Measurements from ENCODE around the gene SREBF2.

The SREBF2 gene

GRCh38 chr22:41832553-41833368, at the start of gene SREBF2:
SREBF2 (plus strand) TSS chr22:41833105; CDS start chr22:41833271, 166 bp downstream.
- DNase-seq (ENCODE audit: low spot score), result peak; percentile 99

GRCh38 chr22:41787331-41787730, 45.6 kb upstream of the SREBF2 start:
- no peak for DNase-seq (ENCODE audit: low spot score)

DNA sequence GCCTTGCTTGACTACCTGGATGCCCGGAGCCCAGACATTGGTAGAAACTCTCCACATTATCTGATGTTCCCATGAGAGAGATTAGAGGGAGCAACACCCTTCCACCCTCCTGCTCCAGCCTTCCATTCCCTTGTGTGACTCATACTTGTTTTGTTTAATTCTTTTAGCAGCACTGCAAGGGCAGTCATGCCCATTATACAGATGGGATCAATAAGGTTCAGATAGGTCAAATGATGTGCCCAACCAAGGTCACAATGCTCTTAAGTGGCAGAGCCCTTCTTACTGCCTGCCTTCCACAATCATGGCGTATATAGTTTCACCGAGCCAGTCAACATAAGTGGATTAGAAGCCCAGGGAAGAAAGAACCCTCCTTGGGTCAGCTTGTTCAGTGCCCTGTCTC, 39.0 kb upstream of the SREBF2 start:
- no peak for DNase-seq (ENCODE audit: low spot score)

DNA sequence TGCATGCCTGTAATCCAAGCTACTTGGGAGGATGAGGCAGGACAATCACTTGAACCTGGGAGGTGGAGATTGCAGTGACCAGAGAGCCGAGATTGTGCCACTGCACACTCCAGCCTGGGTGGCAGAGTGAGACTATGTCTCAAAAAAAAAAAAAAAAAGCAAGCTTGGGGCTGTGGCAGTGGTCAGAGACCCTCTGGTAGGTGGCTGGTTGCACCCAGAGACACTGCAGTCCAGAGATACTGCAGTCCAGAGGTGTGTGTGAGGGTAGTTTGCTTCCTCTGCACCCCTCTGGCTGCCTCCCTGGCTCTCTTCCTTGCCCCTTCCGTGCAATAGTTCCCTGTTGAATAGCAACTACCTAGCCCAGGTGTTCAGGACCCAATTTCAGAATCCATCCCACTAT, 34.2 kb upstream of the SREBF2 start:
- DNase-seq (ENCODE audit: low spot score), result no peak

GRCh38 chr22:41799486-41800347, 33.2 kb upstream of the SREBF2 start:
- peak; percentile 6 for DNase-seq (ENCODE audit: low spot score)

GRCh38 chr22:41800348-41801146, 32.4 kb upstream of the SREBF2 start, which contains the start of gene CCDC134:
CCDC134 (plus strand) TSS chr22:41800679; CDS start chr22:41808891, 8,212 bp downstream.
- peak; percentile 86 for DNase-seq (ENCODE audit: low spot score)

GRCh38 chr22:41801147-41801819, 31.6 kb upstream of the SREBF2 start:
- no peak for DNase-seq (ENCODE audit: low spot score)

DNA sequence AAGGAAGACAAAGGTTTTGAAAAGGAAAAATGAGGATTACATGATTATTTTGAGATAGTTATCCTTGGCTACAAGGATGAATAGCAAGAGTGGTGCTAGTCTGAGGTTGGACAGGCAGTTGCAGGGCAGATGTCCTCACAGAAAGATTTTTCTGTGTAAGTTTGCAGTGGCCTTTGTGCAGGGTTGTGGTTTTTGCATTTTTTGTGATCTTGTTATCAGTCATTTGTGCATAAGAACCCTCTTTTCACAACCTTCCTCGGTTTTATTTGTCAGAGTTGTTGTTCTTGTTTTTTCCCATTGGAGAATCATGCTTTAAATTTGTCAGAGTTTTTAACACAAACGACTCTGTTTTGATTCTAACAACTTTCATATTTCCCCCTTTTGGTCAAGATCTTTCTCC, 31.0 kb upstream of the SREBF2 start:
- no peak for DNase-seq (ENCODE audit: low spot score)

- DNase-seq (ENCODE audit: low spot score), result no peak
Observed at GRCh38 chr22:41805639-41806038, 27.3 kb upstream of the SREBF2 start.

DNA sequence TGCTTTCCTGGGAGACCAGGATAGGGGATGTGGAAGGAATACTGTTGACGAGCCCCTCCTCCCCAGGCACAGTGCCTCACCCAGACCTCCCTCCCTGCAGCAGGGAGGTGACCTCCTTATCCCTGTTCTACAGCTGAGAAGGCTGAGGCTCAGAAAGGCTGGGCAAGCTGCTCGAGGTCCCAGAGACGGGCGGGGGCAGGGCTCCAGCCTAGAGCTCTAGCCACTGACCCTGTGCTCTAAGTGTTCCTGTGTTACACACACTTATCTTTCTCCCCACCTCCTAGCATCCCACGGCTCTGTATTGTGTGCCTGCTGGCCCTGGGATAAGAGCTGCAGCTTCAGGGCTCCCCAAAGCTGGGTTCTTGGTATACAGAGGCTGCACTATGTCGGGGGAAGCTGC, 24.5 kb upstream of the SREBF2 start:
- no peak for DNase-seq (ENCODE audit: low spot score)

DNA sequence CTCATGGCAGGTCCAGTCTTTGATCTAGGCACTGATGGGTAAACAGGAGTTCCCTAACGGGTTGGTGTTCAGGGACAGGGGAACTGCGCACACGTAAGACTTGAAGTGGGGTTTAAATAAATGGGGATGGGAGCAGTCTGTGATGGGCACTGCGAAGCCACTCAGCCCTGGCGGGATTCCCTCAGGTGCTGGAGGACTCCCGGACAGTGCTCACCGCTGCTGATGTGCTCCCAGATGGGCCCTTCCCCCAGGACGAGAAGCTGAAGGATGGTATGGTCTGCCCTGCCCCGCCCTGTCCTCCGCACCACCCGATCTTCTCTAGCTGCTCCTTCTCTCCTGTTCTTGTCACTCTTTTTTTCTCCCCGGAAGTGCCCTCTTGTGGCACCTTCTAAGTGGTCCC, 22.9 kb upstream of the SREBF2 start:
- no peak for DNase-seq (ENCODE audit: low spot score)

DNA sequence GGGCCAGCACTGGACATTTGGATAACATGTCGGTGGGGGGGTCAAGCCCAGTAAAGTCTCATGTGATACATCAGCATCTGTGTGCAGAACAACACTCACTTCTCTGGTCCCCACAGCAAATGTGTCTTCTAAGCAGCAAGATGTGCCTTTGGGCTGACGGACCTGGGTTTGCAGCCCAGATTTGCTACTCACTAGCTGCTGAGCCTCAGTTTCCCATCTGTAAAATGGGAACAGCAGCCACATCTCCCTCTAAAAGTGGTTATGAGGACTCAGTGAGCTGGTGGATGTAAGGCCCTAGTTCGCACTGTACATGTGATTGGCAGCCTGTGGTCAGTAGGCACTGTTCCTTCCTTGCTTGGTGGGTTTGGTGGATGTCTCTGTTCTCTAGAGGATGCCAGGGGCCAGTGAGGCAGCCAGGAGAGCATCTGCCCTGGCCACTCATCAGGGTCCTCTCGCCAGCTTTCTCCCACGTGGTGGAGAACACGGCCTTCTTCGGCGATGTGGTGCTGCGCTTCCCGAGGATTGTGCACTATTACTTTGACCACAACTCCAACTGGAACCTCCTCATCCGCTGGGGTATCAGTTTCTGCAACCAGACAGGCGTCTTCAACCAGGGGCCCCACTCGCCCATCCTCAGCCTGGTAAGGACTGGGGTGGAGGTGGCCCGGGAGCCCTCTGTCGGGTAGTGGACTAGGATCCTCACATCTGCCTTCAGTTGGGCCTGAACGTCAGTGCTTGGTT, 19.9 kb upstream of the SREBF2 start:
- no peak for DNase-seq (ENCODE audit: low spot score)

GRCh38 chr22:41813726-41814410, 19.0 kb upstream of the SREBF2 start:
- no peak for DNase-seq (ENCODE audit: low spot score)

DNA sequence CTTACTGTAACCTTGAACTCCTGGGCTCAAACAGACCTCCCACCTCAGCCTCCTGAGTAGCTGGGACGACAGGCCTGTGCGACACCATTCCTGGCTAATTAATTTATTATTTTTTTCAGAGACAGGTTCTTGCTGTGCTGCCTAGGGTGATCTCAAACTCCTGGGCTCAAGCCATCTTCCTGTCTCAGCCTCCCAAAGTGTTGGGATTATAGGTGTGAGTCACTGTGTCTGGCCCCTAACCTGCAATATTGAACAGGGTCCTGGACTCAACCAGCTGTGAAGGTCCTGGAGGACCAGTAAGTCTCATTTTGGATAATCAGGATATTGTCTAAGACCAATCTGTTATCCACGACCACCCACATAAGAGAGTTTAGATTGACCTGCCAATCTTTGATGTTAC, 17.2 kb upstream of the SREBF2 start:
- DNase-seq (ENCODE audit: low spot score), result no peak

GRCh38 chr22:41816241-41816640, 16.7 kb upstream of the SREBF2 start:
- DNase-seq (ENCODE audit: low spot score), result no peak

GRCh38 chr22:41816871-41817270, 16.0 kb upstream of the SREBF2 start:
- DNase-seq (ENCODE audit: low spot score), result no peak

DNA sequence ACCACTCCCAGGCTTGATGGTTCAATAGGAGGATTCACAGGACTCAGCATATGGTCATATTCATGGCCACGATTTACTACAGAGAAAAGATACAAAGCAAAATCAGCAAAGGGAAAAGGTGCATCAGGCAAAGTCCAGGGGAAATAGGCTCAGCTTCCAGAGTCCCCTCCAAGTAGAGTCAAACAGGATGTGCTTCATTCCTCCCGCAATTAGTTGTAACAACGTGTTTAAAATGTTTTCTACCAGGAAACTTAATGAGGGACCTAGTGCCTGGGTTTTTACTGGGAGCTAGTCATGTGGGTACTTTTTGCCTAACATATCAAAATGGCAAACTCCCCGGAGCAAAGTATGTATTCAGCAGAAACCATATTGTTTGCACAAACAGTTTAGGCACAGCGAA, 14.9 kb upstream of the SREBF2 start:
- no peak for DNase-seq (ENCODE audit: low spot score)

- no peak for DNase-seq (ENCODE audit: low spot score)
Observed at GRCh38 chr22:41818596-41818995, 14.3 kb upstream of the SREBF2 start.

GRCh38 chr22:41819257-41819656, 13.6 kb upstream of the SREBF2 start:
- DNase-seq (ENCODE audit: low spot score), result no peak

GRCh38 chr22:41820447-41820846, 12.5 kb upstream of the SREBF2 start:
- DNase-seq (ENCODE audit: low spot score), result no peak
